Parathyroid adenoma (tissue), 2 donors: ENCODE results near the gene NRP2.

Source experiments
- H2AFZ ChIP-seq: fragments of 300-600 bp; sonication (generic); one replicate; pipeline ENCODE4 v1.7.0; 2017; ENCODE audit warnings: antibody characterized with exemption, mild to moderate bottlenecking
- H3K27ac ChIP-seq: fragments of 300-600 bp; sonication (generic); one replicate; pipeline ENCODE4 v1.7.0; 2017
- H3K27me3 ChIP-seq: fragments of 300-600 bp; sonication (generic); one replicate; pipeline ENCODE4 v1.7.0; 2017; ENCODE audit warnings: low read length; ENCODE audit not compliant: control insufficient read depth, insufficient read depth
- H3K36me3 ChIP-seq: fragments of 300-600 bp; sonication (generic); one replicate; pipeline ENCODE4 v1.7.0; 2017; ENCODE audit warnings: low read length; ENCODE audit not compliant: control insufficient read depth, insufficient read depth
- H3K4me1 ChIP-seq: fragments of 300-600 bp; sonication (generic); one replicate; pipeline ENCODE4 v1.7.0; 2017; ENCODE audit warnings: control low read depth
- H3K4me2 ChIP-seq: fragments of 300-600 bp; sonication (generic); one replicate; pipeline ENCODE4 v1.7.0; 2017; ENCODE audit warnings: low read length
- H3K4me3 ChIP-seq: fragments of 300-600 bp; sonication (generic); one replicate; pipeline ENCODE4 v1.7.0; 2017; ENCODE audit warnings: low read depth, low read length
- H3K79me2 ChIP-seq: fragments of 300-600 bp; sonication (generic); one replicate; pipeline ENCODE4 v1.7.0; 2017; ENCODE audit warnings: control low read depth
- H3K9ac ChIP-seq: fragments of 300-600 bp; sonication (generic); one replicate; pipeline ENCODE4 v1.7.0; 2017; ENCODE audit warnings: mild to moderate bottlenecking
- H3K9me3 ChIP-seq: fragments of 300-600 bp; sonication (generic); one replicate; pipeline ENCODE4 v1.7.0; 2017; ENCODE audit warnings: low read length; ENCODE audit not compliant: control insufficient read depth
- TF ChIP-seq, protein P1 (sequence below): fragments of 300-600 bp; sonication (generic); IDR thresholded peaks from one replicate; pipeline ENCODE4 v1.7.0; 2017; ENCODE audit warnings: antibody characterized with exemption, mild to moderate bottlenecking
- donor health status: primary hyperparathyroidism.

Gene NRP2

DNA sequence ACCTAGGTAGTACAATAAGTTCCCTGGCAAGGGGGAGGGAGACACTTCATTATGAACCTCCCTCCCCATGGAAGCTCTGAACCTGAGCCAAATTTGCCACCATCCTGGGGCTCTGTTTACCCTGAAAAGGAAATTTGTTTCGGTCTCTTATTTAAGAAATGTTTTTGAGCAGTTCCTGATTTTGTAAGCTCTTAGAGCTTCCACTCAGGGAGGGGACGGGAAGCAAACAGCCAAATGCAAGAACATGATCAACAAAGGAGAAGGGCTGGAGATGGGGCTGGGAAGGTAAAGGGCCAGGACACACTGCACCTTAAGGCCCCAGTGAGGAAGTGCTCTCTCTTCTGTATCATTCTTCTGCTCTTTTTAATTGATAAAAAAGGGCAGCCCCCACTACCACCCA, 117.9 kb downstream of the NRP2 start:
- Histone ChIP-seq H3K9ac (no peak overlapping the region), H3K79me2 (no peaks in the 10 kb centered on the region), H3K4me2 (no peak overlapping the region), H3K4me3 (no peak overlapping the region), H3K27ac (no peak overlapping the region), H3K36me3 (no peaks in the 10 kb centered on the region), H3K4me1 (no peaks in the 10 kb centered on the region), H3K9me3 (no peaks in the 10 kb centered on the region), H3K27me3 (no peaks in the 10 kb centered on the region), H2AFZ (no peak overlapping the region)
- TF ChIP-seq, protein P1, sequence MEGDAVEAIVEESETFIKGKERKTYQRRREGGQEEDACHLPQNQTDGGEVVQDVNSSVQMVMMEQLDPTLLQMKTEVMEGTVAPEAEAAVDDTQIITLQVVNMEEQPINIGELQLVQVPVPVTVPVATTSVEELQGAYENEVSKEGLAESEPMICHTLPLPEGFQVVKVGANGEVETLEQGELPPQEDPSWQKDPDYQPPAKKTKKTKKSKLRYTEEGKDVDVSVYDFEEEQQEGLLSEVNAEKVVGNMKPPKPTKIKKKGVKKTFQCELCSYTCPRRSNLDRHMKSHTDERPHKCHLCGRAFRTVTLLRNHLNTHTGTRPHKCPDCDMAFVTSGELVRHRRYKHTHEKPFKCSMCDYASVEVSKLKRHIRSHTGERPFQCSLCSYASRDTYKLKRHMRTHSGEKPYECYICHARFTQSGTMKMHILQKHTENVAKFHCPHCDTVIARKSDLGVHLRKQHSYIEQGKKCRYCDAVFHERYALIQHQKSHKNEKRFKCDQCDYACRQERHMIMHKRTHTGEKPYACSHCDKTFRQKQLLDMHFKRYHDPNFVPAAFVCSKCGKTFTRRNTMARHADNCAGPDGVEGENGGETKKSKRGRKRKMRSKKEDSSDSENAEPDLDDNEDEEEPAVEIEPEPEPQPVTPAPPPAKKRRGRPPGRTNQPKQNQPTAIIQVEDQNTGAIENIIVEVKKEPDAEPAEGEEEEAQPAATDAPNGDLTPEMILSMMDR = no peak

DNA sequence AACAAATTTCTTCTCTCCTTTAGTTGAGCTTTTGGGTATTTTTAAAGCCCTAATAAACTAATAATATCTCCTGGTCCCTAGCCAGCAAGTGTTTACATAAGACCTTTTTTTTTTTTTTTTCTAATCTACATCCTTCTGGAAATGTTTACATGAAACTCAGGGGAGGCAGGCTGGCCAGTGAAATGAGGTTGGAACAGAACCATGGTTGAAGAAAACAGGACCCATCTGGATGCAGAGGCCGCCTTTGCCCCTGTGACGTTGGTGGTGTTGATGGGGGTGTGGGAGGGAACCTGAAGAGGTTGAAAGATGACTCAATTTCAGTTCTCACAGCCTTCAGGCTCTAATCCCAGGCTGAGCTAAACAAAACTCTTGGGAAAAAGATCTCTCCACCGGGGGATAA, 118.5 kb downstream of the NRP2 start:
- Histone ChIP-seq H3K4me3 (no peak overlapping the region), H3K27ac (no peak overlapping the region)
- TF ChIP-seq, protein P1 = no peak

DNA sequence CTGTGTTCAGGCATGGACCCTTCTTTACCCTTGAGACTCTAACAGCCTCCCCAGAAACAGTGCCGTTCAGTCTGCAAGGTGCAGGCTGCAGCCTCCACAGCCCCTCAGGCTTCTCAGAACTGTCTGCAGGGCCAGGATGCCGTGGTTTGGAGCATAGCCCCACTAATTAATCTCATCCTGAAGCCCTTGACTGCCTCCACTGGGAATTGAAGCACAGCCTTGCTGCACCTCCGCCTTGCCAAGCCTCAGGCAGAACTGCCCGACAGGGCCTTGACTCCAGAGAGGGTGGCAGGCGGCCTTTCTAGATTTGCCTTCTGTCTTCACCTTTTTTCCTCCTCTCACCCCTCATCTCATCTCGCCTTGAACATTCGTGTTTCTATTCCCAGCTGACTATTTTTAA, 119.8 kb downstream of the NRP2 start:
- Histone ChIP-seq H3K79me2 (no peaks in the 10 kb centered on the region), H3K4me3 (no peak overlapping the region), H3K9me3 (no peaks in the 10 kb centered on the region), H3K4me1 (no peaks in the 10 kb centered on the region), H3K9ac (no peak overlapping the region), H3K36me3 (no peaks in the 10 kb centered on the region), H3K27me3 (no peaks in the 10 kb centered on the region), H3K27ac (no peak overlapping the region), H2AFZ (no peak overlapping the region), H3K4me2 (no peak overlapping the region)
- TF ChIP-seq, protein P1 = no peak

More for the DNA sequence above, 118.5 kb downstream of the NRP2 start:
- no peaks in the 10 kb centered on the region for H3K4me1 ChIP-seq
- no peaks in the 10 kb centered on the region for H3K36me3 ChIP-seq
- no peak overlapping the region for H3K9ac ChIP-seq
- no peaks in the 10 kb centered on the region for H3K9me3 ChIP-seq
- H2AFZ ChIP-seq = no peak overlapping the region
- no peaks in the 10 kb centered on the region for H3K79me2 ChIP-seq
- no peaks in the 10 kb centered on the region for H3K27me3 ChIP-seq
- no peak overlapping the region for H3K4me2 ChIP-seq

DNA sequence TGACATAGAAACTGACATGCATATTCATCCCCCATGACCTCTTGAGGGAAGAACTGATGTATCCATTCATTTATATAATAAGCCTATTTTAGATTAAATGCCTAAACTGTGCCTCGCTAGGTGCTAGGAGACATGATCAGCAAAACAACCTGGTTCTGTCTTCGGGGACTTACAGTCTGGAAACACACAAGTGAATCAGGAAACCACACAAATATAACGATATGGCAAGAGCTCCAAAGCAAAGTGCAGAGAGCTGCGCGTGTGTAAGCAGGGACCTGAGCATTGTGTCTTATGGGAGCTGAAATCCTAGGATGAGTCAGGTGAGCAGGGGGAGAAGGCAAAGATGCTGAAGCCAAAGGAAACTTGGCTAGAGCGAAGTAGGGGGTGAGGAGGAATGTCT, 120.6 kb downstream of the NRP2 start:
- Histone ChIP-seq H3K9ac (no peak overlapping the region), H3K9me3 (no peaks in the 10 kb centered on the region), H2AFZ (no peak overlapping the region), H3K4me3 (no peak overlapping the region), H3K4me2 (no peak overlapping the region), H3K27ac (no peak overlapping the region), H3K36me3 (no peaks in the 10 kb centered on the region), H3K4me1 (no peaks in the 10 kb centered on the region), H3K27me3 (no peaks in the 10 kb centered on the region), H3K79me2 (no peaks in the 10 kb centered on the region)
- TF ChIP-seq, protein P1 = no peak

DNA sequence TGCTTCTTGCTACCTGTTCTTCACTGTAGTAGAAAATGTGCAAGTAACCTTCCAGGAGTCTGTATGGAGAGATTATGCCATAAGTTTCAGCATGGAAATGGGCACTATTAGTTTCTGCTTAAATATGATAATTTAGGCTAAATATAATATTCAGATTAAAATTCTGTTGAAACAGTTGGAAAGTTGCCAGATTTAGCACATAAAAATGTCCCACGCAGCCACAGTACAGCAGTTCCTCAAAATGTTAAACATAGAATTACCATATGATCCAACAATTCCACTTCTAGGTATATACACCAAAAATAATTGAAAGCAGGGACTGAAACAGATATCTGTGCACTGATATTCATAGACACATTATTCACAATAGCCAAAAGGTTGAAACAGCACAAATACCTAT, 121.2 kb downstream of the NRP2 start:
- no peak overlapping the region for H3K4me2 ChIP-seq
- no peaks in the 10 kb centered on the region for H3K79me2 ChIP-seq
- H3K9me3 ChIP-seq = no peaks in the 10 kb centered on the region
- no peak overlapping the region for H3K4me3 ChIP-seq
- TF ChIP-seq, protein P1 = no peak
- H3K27me3 ChIP-seq = no peaks in the 10 kb centered on the region
- H3K27ac ChIP-seq = no peak overlapping the region
- H2AFZ ChIP-seq = no peak overlapping the region
- H3K9ac ChIP-seq = no peak overlapping the region
- no peaks in the 10 kb centered on the region for H3K36me3 ChIP-seq
- H3K4me1 ChIP-seq = no peaks in the 10 kb centered on the region
